Cardiac muscle cell (in vitro differentiated cells and primary cell): ENCODE results near the gene RASL11B. TPM values are rescaled to one million over a fixed set of nuclear protein-coding genes. Genes with fewer than 3 reads are reported as not detected.

Experiments
- DNase-seq, 2 donors: peaks; one replicate each; pipeline versions ENCODE4 v3.0.0 to v3.0.0-alpha.2; 2010 to 2017; ENCODE audit warnings: low read depth in 1 of 2, low spot score in 1 of 2
- H3K27ac ChIP-seq: fragments of 200-600 bp; sonication (generic); 2 replicates; pipeline ENCODE4 v1.5.1; 2016
- H3K27me3 ChIP-seq: fragments of 200-600 bp; sonication (generic); 2 replicates; pipeline ENCODE4 v1.6.0; 2016; ENCODE audit warnings: control low read depth
- H3K36me3 ChIP-seq: fragments of 200-600 bp; sonication (generic); 2 replicates; pipeline ENCODE4 v1.5.1; 2016; ENCODE audit warnings: control low read depth
- H3K4me1 ChIP-seq: fragments of 200-600 bp; sonication (generic); 2 replicates; pipeline ENCODE4 v1.8.1; 2017; ENCODE audit warnings: low read depth, mild to moderate bottlenecking, mixed run types
- H3K4me3 ChIP-seq: fragments of 200-600 bp; sonication (generic); 2 replicates; pipeline ENCODE4 v1.5.1; 2016; ENCODE audit warnings: mild to moderate bottlenecking
- H3K9me3 ChIP-seq: fragments of 200-600 bp; sonication (generic); 2 replicates; pipeline ENCODE4 v1.5.1; 2017; ENCODE audit warnings: low read depth, mild to moderate bottlenecking, control low read depth
- polyA plus RNA-seq: library from polyadenylated mRNA; unstranded; fragments of >200 nt; fragmentation: Nextera tagmentation; extraction: Ambion mirVana; gene quantifications from 2 replicates; pipeline ENCODE4 v1.2.1, GENCODE V29; 2016
- total RNA-seq: library from RNA; depleted of rRNA; stranded (reverse); fragments of >200 nt; gene quantifications from 2 replicates; pipeline ENCODE4 v1.2.3, GENCODE V29; 2016
- TF ChIP-seq, protein P1 (sequence below): IDR thresholded peaks from 2 replicates; pipeline ENCODE4 v1.5.1; 2012; ENCODE audit warnings: low read depth, mild to moderate bottlenecking, low read length

RASL11B gene
- total and polyA plus RNA-seq, 2 experiments from 2014 or later = 37.5 to 74.1 TPM

DNA sequence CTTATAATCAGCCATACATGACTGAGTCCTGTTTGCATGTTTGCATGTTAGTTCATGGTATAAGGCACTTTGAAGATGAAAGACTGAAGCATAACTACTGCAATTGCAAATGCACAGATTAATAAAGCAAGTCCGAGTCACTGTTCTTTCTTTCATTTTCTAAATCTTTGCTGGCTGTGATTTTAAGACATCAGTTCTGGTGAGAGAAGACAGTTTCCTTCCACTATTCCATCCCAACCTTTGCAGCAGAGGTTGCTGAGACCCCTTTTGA, 28.3 kb downstream of the RASL11B start:
- Histone ChIP-seq H3K27ac (no peak overlapping the region), H3K27me3 (no peaks in the 10 kb centered on the region), H3K4me1 (peaks cover 7% of the 10 kb centered on the region), H3K36me3 (no peaks in the 10 kb centered on the region), H3K9me3 (no peaks in the 10 kb centered on the region), H3K4me3 (no peak overlapping the region)
- TF ChIP-seq, protein P1, sequence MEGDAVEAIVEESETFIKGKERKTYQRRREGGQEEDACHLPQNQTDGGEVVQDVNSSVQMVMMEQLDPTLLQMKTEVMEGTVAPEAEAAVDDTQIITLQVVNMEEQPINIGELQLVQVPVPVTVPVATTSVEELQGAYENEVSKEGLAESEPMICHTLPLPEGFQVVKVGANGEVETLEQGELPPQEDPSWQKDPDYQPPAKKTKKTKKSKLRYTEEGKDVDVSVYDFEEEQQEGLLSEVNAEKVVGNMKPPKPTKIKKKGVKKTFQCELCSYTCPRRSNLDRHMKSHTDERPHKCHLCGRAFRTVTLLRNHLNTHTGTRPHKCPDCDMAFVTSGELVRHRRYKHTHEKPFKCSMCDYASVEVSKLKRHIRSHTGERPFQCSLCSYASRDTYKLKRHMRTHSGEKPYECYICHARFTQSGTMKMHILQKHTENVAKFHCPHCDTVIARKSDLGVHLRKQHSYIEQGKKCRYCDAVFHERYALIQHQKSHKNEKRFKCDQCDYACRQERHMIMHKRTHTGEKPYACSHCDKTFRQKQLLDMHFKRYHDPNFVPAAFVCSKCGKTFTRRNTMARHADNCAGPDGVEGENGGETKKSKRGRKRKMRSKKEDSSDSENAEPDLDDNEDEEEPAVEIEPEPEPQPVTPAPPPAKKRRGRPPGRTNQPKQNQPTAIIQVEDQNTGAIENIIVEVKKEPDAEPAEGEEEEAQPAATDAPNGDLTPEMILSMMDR = no peak
- DNase-seq = no peak

DNA sequence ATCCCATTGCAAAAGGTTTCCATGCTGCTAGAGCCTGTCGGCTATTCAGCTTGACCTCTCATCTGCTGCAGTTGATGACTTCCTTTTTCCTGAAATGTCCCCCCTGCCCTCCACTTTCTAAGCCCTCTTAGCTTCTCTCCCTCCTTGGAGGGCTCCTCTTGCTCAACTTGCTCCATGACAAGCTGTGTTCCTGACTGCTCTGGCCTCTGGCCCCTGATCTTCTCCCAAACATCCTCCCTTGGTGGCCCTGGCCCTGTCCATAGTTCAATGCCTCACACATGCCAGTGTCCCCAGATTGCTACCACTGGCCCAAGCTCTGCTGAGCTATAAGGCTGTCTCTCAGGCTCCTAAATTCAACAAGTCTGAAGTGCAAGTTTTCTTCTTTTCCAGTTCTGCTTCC, 29.6 kb downstream of the RASL11B start:
- H3K9me3 ChIP-seq = no peaks in the 10 kb centered on the region
- no peak overlapping the region for H3K4me3 ChIP-seq
- TF ChIP-seq, protein P1 = no peak
- H3K27ac ChIP-seq = no peak overlapping the region
- H3K4me1 ChIP-seq = peaks cover 7% of the 10 kb centered on the region
- no peak for DNase-seq
- no peaks in the 10 kb centered on the region for H3K27me3 ChIP-seq
- H3K36me3 ChIP-seq = no peaks in the 10 kb centered on the region

DNA sequence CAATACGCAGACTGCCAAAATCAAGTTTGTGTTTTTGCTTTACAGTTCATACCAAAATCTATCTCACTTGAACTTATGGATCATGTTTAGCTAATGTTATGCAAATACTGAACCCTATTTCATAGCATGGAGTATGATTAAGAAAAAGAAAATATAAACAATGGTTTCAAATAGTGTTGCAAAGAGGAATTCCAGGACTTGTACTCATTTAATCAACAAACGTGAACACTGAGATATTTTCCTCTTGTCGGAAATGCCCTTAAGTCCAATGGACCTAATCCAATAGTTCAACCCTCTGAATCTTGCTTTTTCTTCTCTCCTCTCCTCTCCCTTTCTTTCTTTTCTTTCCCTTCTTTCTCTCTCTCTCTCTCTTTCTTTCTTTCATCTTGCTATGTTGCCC, 30.8 kb downstream of the RASL11B start:
- Histone ChIP-seq H3K4me1 (peaks cover 7% of the 10 kb centered on the region), H3K9me3 (no peaks in the 10 kb centered on the region), H3K4me3 (no peak overlapping the region), H3K27ac (no peak overlapping the region), H3K27me3 (no peaks in the 10 kb centered on the region), H3K36me3 (no peaks in the 10 kb centered on the region)
- TF ChIP-seq, protein P1 = no peak
- DNase-seq = no peak

DNA sequence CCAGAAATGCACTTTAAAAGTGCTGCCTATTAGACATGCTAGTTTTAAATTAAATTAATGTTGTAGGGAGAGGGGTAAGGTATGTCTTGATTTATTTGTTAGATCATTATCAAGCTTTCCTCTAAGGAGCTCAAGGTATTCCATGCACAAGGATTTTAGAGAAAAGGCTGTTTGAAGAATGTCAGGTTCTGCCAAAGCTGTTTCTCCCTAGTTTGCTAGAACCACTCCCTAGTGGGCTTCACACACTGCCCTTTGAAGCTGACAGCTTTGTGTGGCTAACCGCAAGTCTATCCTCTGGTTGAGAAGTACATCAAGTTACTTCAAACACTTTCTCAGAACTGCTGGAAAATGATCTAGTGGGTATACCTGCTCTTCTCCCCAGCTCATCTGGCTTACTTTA, 32.3 kb downstream of the RASL11B start:
- Histone ChIP-seq H3K4me3 (no peak overlapping the region), H3K27ac (no peak overlapping the region), H3K36me3 (no peaks in the 10 kb centered on the region), H3K27me3 (no peaks in the 10 kb centered on the region), H3K9me3 (no peaks in the 10 kb centered on the region), H3K4me1 (peaks cover 7% of the 10 kb centered on the region)
- DNase-seq = no peak
- TF ChIP-seq, protein P1 = no peak

DNA sequence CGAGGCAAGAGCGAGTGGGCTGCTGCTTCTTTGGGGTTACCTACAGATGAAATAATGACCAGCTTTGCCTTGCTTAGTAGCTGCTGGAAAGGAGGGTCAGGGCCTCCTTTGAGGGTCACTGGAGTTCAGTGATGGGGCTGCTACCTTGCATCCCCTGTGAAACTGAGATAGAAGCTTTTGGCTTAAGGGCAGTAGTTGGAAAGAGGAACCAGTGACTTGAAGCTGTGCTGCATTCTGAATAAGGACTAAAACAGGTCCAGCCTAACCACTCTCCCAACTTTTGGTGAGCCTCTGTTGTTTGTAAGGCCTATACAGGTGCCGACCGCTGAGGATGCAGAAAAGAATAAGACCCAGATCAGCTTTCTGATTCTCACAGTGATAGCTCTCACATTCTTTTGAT, 41.2 kb downstream of the RASL11B start:
- Histone ChIP-seq H3K9me3 (no peaks in the 10 kb centered on the region), H3K4me3 (no peak overlapping the region), H3K27me3 (no peaks in the 10 kb centered on the region), H3K36me3 (no peaks in the 10 kb centered on the region), H3K27ac (no peak overlapping the region), H3K4me1 (peaks cover 2% of the 10 kb centered on the region)
- no peak for DNase-seq
- TF ChIP-seq, protein P1 = no peak

DNA sequence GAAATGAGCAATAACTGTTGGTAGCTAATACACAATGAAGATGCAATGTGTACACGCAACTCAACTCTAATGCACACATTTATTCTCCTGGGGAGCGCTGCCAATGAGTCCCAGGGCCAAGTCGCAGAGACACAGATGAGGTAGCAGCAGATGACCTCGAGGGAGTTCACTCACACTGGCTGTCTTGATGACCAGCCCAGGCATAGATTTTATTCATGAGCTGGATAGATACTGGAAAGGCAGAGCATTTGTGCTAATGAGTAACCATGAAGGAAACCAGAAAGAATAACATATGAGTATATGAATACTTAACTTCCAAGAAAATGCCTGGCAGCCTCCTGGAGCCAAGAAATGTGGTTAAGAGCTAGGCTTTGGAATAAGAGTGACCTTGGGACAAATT, 42.3 kb downstream of the RASL11B start:
- H3K9me3 ChIP-seq = no peaks in the 10 kb centered on the region
- TF ChIP-seq, protein P1 = no peak
- peaks cover 2% of the 10 kb centered on the region for H3K4me1 ChIP-seq
- no peaks in the 10 kb centered on the region for H3K36me3 ChIP-seq
- H3K4me3 ChIP-seq = no peak overlapping the region
- no peak for DNase-seq
- no peaks in the 10 kb centered on the region for H3K27me3 ChIP-seq
- no peak overlapping the region for H3K27ac ChIP-seq
